Fibroblast of mammary gland (primary cell): ENCODE data around the gene LPGAT1.
A peak's percentile ranks its signal among the peaks of the same experiment; 100 is the strongest.

Source experiments
- DNase-seq: peaks from one replicate; pipeline ENCODE4 v3.0.0-alpha.2; 2010; ENCODE audit warnings: low read depth
- H3K4me3 ChIP-seq: 2 replicates; pipeline ENCODE4 v1.5.1; 2011; ENCODE audit warnings: low read depth, mild to moderate bottlenecking, low read length, moderate library complexity; ENCODE audit not compliant: control insufficient read depth
- TF ChIP-seq, protein P1 (sequence below): conservative IDR thresholded peaks from 2 replicates; pipeline ENCODE4 v1.5.1; 2011; ENCODE audit warnings: low read depth, low read length, inconsistent platforms; ENCODE audit not compliant: control insufficient read depth, insufficient read depth

The LPGAT1 gene

DNA sequence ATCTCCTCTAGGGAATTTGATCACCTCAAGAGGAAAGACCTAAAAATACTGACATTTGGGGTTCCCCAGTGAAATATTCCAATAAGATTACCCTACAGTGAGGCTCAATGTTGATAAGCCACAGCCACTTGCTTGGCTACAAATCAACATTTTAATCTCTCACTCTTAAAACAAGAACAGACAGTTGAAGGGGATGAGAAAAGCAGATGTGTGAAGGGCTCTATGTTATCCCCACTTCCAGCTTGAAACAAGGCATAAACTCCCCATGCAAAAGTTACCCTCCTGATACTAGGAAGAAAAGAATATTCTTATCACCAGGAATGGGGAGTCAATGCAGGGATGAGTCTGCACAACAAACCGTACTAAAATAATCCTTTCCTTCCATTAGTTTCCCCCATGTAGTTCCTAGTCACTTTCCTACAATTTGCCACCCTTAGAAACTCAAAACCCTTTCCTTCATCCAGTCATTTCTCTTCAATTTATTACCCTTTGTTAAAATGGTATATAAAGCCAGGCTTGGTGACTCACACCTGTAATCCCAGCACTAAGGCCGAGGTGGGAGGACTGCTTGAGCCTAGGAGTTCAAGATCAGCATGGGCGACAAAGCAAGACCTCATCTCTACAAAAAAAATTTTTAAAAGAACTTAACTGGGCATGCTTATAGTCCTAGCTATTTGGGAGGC, 29.5 kb downstream of the LPGAT1 start:
- TF ChIP-seq, protein P1, sequence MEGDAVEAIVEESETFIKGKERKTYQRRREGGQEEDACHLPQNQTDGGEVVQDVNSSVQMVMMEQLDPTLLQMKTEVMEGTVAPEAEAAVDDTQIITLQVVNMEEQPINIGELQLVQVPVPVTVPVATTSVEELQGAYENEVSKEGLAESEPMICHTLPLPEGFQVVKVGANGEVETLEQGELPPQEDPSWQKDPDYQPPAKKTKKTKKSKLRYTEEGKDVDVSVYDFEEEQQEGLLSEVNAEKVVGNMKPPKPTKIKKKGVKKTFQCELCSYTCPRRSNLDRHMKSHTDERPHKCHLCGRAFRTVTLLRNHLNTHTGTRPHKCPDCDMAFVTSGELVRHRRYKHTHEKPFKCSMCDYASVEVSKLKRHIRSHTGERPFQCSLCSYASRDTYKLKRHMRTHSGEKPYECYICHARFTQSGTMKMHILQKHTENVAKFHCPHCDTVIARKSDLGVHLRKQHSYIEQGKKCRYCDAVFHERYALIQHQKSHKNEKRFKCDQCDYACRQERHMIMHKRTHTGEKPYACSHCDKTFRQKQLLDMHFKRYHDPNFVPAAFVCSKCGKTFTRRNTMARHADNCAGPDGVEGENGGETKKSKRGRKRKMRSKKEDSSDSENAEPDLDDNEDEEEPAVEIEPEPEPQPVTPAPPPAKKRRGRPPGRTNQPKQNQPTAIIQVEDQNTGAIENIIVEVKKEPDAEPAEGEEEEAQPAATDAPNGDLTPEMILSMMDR: no peak
- H3K4me3 ChIP-seq: no peak overlapping the region
- DNase-seq: no peak

DNA sequence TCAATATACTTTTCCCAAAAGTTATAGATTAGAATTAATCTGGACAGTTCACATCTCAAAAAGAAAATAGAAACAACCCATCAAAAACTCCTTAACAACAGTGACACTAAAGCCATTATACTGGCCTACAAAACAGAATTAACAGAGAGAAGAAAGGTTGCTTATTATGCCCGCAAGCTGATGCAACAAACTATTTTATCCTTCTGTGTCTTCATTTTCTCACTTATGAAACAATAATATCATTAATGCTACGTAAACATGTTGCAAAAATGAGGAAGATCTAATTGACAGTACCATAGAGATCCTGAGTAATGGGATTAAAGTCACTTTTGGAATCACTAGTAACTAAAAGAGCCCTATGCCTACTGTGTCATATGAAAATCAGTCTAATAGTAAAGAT, 32.6 kb downstream of the LPGAT1 start:
- TF ChIP-seq, protein P1: no peak
- DNase-seq: no peak
- H3K4me3 ChIP-seq: no peak overlapping the region

DNA sequence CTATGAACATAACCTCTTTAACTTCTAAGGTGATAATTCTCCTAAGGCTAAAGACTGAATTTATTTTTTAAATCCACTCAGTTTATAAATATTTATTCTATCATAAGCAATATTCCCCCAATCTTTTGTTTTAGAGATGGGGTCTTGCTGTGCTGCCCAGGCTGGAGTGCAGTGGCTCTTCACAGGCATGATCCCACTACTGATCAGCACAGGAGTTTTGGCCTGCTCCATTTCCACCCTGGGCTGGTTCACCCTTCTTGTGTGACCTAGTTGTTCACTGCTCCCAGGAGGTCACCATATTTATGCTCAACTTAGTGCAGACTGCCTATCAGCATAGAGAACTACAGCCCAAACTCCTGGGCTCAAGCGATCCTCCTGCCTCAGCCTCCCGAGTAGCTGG, 38.6 kb downstream of the LPGAT1 start:
- no peak for DNase-seq
- TF ChIP-seq, protein P1: no peak
- H3K4me3 ChIP-seq: no peak overlapping the region

DNA sequence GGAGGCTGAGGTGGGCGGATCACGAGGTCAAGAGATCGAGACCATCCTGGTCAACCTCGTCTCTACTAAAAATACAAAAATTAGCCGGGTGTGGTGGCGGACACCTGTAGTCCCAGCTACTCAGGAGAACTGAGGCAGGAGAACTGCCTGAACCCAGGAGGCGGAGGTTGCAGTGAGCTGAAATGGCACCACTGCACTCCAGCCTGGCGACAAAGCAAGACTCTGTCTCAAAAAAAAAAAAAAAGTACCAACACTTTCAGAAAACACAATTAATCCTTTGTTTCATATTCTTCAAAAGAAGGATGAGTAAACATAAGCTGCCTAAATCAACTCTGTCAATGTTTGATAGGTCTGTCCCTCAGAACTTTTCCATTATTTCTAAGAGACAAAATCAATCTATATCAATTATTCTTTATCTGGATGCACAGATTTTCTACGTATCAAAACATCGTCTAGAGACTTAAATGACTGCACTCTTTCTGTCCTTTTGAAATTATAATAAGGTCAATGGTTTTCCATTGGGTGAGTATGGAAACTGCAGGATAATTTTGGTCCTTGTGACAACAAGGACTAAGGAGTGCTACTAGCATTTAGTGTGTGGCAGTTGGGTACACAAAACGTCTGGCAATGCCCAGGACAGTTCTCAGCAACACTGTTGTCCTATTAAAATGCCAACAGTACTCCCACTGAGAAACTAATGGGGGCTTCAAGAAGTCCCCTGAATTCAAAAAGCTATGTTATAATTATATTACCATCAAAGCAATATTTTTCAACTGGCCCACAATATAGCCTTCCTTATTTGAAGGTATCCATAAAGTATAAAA, 40.7 kb downstream of the LPGAT1 start:
- H3K4me3 ChIP-seq: no peak overlapping the region
- DNase-seq: no peak
- TF ChIP-seq, protein P1: no peak

DNA sequence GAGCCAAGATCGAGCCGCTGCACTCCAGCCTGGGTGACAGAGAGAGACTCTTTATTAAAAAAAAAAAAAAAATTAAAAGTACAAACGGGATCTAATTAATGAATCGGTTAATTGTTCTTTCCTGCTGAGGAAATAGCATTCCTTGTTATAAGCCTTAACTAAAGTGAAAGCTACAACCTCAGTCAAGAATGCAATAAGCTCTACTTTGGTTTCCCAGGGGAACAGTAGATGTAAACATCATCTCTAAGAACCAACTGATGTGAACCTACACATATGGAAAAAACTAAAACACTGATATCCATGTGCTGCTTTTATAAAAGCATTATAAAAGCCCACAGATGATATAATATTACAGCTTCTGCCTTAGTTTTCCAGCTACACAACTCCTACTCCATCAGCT, 41.9 kb downstream of the LPGAT1 start:
- TF ChIP-seq, protein P1: no peak
- no peak overlapping the region for H3K4me3 ChIP-seq
- DNase-seq: peak; percentile 7

DNA sequence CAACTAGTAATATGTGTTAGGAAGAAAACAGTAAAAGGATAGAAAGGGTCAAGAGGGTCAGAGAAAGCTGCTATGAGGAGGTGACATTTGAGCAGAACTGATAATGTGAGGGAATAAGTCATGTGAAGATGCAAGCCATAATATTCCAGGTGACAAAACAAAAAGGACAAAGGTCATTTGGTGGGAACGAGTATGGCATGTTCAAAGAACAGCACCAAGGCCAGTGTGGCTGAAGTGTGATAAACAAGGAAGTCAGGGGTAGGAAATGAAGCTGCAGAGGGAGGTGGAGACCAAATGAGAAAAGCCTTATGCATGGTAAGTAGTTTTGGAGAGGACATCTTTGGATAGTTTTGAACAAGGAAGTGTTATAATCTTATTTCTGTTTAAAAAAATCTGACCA, 46.7 kb downstream of the LPGAT1 start:
- no peak overlapping the region for H3K4me3 ChIP-seq
- DNase-seq: no peak
- TF ChIP-seq, protein P1: no peak
